Measurements from ENCODE around the gene PTPRN2.

Gene PTPRN2

DNA sequence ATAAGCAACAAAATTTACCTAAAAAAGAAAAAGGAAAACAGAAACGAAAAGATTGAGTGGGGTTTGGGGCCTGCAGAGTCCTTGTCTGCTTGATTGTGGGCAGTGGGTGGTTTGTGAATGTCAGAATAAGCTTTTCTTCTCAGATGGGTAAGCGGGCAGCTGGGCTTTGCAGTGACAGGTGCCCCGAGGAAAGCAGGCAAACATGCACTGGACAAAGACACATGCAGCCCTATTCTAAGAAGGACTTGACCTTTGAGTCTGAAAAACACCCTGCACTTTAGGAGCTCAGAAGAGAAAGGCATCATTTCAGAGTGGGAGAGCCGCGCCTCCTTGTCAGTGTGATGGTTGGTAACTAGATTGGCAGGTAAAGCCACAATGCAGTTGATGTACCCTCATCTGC lies 562.7 kb downstream of the PTPRN2 start:
- Mint-ChIP-seq H3K27ac (no peak overlapping the region), H3K36me3 (ENCODE audit: low read depth) (no peaks in the 10 kb centered on the region), H3K4me3 (no peak overlapping the region), H3K9me3 (no peaks in the 10 kb centered on the region), H3K27me3 (no peaks in the 10 kb centered on the region), H3K4me1 (ENCODE audit: low read depth) (no peaks in the 10 kb centered on the region)

- Mint-ChIP-seq H3K4me1 (ENCODE audit: low read depth) (no peaks in the 10 kb centered on the region), H3K9me3 (no peaks in the 10 kb centered on the region), H3K36me3 (ENCODE audit: low read depth) (no peaks in the 10 kb centered on the region), H3K27me3 (no peaks in the 10 kb centered on the region), H3K4me3 (no peak overlapping the region), H3K27ac (no peak overlapping the region)
These were observed 563.3 kb downstream of the PTPRN2 start for GRCh38 chr7:158024351-158024715.

DNA sequence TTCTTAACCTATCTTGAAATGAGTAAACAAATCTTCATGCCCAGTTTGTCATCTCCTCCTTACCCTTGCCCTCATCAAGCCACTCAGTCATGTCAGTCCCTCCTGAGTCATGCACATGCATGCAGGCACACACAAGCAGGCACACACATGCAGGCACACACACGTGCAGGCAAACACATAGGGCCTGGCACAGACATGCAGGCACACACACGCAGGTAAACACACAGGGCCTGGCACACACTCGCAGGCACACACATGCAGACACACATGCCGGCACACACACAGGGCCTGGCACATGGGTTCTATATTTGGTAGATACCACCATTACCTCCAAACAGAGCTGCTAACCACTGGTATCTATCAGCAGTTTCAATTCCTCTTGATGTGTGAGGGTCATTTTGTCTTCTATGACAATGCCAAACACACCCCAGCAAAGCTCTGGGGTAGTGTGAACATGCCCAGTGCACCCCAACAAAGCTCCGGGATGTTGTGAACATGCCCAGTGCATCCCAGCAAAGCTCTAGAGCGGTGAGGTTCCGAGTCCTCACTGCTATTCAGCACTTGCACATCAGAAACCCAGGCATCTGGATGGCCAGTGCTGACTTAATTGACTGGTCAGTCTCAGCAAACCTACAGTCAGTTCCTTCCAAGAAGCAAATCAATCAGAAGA lies 563.8 kb downstream of the PTPRN2 start:
- Mint-ChIP-seq H3K27me3 (no peaks in the 10 kb centered on the region), H3K4me1 (ENCODE audit: low read depth) (no peaks in the 10 kb centered on the region), H3K9me3 (no peaks in the 10 kb centered on the region), H3K36me3 (ENCODE audit: low read depth) (no peaks in the 10 kb centered on the region), H3K4me3 (no peak overlapping the region), H3K27ac (no peak overlapping the region)

DNA sequence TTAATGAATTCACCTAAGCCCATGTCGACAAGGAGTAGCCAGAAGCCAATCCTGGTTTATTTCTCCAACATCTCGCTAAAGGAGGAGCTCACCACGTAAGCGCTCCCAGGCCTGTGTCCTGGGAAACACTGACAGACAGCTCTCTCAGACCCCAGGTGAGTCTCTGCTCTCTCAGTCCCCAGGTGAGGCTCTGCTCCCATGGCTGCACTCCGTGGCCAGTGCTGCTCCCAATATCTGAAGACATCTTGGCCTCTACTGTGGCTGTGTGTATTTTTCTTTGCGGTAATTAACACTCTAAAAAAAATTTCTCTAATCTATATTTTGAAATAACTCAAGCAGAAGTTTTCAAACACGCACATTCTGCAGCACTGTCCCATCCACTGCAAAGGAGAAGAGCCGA lies 564.5 kb downstream of the PTPRN2 start:
- no peaks in the 10 kb centered on the region for H3K27me3 Mint-ChIP-seq
- H3K27ac Mint-ChIP-seq: no peak overlapping the region
- H3K4me3 Mint-ChIP-seq: no peak overlapping the region
- no peaks in the 10 kb centered on the region for H3K9me3 Mint-ChIP-seq
- H3K4me1 Mint-ChIP-seq (ENCODE audit: low read depth): no peaks in the 10 kb centered on the region
- no peaks in the 10 kb centered on the region for H3K36me3 Mint-ChIP-seq (ENCODE audit: low read depth)

DNA sequence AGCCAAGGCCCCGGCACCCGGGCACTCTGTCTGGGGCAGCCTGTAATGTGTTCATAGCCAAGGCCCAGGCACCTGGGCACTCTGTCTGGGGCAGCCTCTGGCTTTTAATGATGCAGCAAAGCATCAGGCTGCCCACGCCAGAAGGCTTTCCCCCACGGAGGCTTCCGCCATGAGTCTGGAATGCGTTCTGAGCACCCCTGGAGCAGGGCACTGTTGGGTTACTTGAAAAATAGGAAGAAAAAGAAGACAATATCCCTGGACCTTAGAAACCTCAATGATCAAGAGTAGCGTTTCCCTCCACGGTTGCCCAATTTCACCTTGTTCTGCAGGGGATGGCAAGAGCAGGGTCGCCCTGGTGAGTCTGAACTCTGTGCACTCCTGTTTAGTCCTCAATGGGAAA lies 565.0 kb downstream of the PTPRN2 start:
- no peaks in the 10 kb centered on the region for H3K4me1 Mint-ChIP-seq (ENCODE audit: low read depth)

DNA sequence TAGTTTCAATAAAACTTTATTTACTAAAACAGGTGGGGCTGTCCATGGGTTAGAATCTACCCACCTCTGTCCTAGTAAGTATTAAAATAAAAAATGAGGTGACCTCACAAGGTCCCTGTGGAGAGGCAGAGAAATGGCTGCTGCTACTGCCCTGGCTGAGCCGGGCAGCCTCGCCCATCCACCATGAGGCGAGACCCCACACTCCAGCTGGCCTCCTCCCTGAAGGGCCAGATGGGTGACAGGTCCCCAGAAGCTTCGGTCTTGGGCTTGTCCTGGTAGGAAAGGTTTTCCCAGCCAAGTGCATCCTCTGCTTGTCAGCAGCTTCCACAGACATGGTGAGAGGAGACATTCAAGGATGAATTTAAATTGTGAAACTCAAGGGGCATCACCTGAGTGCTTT lies 565.8 kb downstream of the PTPRN2 start:
- no peaks in the 10 kb centered on the region for H3K27me3 Mint-ChIP-seq

More for the DNA sequence above, 565.0 kb downstream of the PTPRN2 start:
- Mint-ChIP-seq H3K4me3 (no peak overlapping the region), H3K27me3 (no peaks in the 10 kb centered on the region), H3K36me3 (ENCODE audit: low read depth) (no peaks in the 10 kb centered on the region), H3K27ac (no peak overlapping the region), H3K9me3 (no peaks in the 10 kb centered on the region)

DNA sequence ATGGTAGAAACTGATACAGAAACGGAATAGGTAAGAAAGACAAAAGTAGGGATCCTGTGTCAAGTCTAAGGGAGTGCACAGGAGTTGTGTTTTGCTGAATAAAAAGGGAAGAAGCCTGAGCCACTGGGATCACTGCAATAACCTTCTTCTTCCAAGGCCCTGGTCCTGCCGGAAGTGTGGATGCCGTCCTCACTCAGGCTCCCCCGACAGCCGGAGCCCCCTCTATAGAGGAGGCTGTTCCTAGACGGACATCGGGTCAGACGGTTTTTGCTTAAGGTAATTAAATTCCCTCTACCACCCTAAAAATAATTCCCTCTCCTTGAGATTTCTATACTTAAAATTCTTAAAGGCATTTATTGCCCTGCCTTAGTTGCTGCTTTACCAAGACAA lies 566.9 kb downstream of the PTPRN2 start:
- Mint-ChIP-seq H3K9me3 (no peaks in the 10 kb centered on the region), H3K27ac (no peak overlapping the region), H3K4me3 (no peak overlapping the region), H3K27me3 (no peaks in the 10 kb centered on the region), H3K4me1 (ENCODE audit: low read depth) (no peaks in the 10 kb centered on the region), H3K36me3 (ENCODE audit: low read depth) (no peaks in the 10 kb centered on the region)

More for the DNA sequence above, 565.8 kb downstream of the PTPRN2 start:
- no peak overlapping the region for H3K27ac Mint-ChIP-seq
- no peaks in the 10 kb centered on the region for H3K9me3 Mint-ChIP-seq
- H3K4me3 Mint-ChIP-seq: no peak overlapping the region
- no peaks in the 10 kb centered on the region for H3K4me1 Mint-ChIP-seq (ENCODE audit: low read depth)
- H3K36me3 Mint-ChIP-seq (ENCODE audit: low read depth): no peaks in the 10 kb centered on the region

GRCh38 chr7:158019726-158020705 lies 567.6 kb downstream of the PTPRN2 start:
- Mint-ChIP-seq H3K4me3 (no peak overlapping the region), H3K4me1 (ENCODE audit: low read depth) (no peaks in the 10 kb centered on the region), H3K9me3 (no peaks in the 10 kb centered on the region), H3K27me3 (no peaks in the 10 kb centered on the region), H3K36me3 (ENCODE audit: low read depth) (no peaks in the 10 kb centered on the region), H3K27ac (no peak overlapping the region)

DNA sequence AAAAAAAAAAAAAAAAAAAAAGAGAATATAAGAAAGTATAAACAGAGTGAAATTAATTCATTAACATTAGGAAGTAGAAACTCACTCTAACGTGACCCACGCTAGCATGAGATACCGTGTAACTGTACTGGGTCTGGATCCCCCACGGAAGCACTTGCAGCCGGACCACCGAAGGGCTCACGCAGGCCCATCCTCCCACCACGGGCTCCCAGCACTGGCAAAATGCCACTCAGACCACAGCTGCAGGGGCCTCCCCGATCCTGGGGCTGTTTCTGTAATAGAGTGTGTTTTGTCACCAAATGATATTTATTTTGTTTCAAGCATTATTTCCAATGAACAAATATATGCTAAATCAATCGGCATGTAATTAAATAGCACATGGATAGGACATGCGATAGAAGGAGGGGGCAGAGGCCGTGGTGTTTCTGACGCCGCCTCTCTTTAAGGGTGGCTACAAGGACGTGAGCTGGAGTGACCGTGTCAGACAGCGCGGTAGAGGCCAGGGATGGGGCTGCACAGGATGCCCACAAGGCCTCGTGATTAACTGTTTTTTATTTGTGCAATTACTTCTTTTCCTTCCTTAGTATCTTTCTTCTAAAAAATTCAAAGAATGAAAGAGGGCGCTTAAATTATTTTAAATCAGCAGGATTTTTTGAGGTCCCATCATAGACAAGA lies 568.5 kb downstream of the PTPRN2 start:
- no peaks in the 10 kb centered on the region for H3K4me1 Mint-ChIP-seq (ENCODE audit: low read depth)
- no peak overlapping the region for H3K4me3 Mint-ChIP-seq
- H3K9me3 Mint-ChIP-seq: no peaks in the 10 kb centered on the region
- H3K27me3 Mint-ChIP-seq: no peaks in the 10 kb centered on the region
- H3K27ac Mint-ChIP-seq: no peak overlapping the region
- H3K36me3 Mint-ChIP-seq (ENCODE audit: low read depth): no peaks in the 10 kb centered on the region

GRCh38 chr7:158018098-158018762 lies 569.4 kb downstream of the PTPRN2 start:
- Mint-ChIP-seq H3K36me3 (ENCODE audit: low read depth) (no peaks in the 10 kb centered on the region), H3K27ac (no peak overlapping the region), H3K4me1 (ENCODE audit: low read depth) (no peaks in the 10 kb centered on the region), H3K4me3 (no peak overlapping the region), H3K27me3 (no peaks in the 10 kb centered on the region), H3K9me3 (no peaks in the 10 kb centered on the region)

DNA sequence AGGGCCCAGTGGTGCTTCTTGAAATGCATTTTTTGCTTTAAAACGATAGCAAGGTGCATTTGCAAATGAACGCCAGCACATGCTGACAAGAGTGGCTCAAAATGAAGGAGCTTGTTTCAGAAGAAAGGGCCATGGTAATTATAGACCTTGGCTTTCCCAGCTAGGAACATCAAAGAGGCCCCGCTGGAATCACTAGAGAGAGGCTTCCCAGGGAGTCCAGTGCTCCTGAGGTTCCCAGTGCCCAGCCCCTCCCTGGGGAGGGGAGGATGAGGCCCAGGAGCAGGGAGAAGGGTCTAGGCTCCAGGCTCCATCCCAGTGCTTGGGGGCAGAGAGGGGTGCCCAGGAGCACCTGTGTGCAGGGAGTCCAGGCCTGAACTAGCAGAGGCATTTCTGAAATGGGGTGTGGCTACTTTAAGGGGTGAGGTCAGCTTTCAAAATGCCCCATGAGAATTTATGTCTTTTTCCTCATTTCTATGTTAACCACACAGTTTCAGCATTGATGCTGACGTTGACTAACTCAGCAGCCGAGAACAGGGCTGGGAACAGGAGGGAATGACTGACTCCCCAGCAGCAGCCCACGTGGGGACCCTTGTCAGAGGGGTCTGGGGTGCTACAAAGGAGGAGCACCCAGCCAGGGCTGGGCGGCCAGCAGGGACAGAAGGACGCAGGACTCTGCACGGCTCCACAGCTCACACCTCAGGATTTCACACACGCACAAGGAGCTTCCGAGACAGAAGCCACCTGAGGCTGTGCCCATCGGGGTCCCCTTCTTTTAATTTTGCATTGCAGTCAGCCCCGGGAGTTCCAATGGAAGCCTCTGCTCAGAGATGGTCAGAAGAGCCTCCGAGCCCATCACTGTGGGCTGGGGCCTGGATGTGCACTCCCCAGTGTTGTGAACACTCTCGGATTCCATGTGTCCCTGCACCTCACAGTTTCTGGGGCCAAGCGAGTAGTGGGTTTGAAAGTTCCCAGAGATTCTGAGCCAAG lies 570.2 kb downstream of the PTPRN2 start:
- H3K27ac Mint-ChIP-seq: no peak overlapping the region
- H3K36me3 Mint-ChIP-seq (ENCODE audit: low read depth): no peaks in the 10 kb centered on the region
- no peak overlapping the region for H3K4me3 Mint-ChIP-seq

DNA sequence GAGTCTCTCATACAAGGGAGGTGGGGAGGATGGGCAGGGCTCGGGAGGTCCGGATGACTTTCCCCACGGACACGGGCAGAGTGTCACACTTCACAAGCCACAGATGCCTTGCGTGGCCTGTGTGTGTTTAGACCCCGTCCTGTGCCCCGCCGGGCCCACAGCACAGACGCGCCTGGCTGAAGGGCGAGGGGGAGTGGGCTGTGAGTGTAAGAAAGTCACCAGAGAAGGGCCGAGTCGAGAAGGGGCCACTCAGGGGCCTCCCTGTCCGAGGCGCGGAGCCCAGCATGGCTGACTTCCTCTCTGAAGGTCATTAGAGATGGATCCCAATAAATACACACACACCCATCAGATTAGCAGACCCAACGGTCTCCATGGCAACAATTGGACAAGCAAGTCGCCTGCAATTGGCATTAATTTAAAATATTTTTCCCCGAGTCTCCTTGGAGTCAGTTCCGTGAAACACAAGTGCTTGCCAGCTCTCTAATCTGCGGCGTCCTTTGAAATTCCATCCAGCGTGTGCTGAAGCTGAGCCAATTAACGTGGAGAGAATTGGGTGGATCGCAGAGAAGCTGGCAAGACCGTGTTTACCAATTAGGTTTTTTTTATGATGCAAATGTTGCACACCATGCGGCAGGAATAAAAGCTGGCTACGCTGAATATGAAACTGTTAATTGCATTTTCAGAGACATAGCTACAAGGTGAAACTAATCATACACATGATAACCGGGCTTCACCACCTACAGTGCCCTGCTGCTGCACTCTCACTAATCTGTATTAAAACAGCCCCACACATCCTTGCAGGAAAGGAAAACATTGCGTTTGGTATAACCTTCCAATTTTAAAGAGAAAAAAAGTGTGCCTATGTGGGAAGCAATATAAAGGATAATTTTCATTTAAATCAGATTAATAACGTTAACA lies 571.2 kb downstream of the PTPRN2 start:
- no peaks in the 10 kb centered on the region for H3K36me3 Mint-ChIP-seq (ENCODE audit: low read depth)
- H3K27me3 Mint-ChIP-seq: no peaks in the 10 kb centered on the region
- no peaks in the 10 kb centered on the region for H3K9me3 Mint-ChIP-seq
- peaks cover 4% of the 10 kb centered on the region for H3K4me1 Mint-ChIP-seq (ENCODE audit: low read depth)
- no peak overlapping the region for H3K4me3 Mint-ChIP-seq
- no peak overlapping the region for H3K27ac Mint-ChIP-seq

More for the DNA sequence above, 570.2 kb downstream of the PTPRN2 start:
- H3K27me3 Mint-ChIP-seq: no peaks in the 10 kb centered on the region
- no peaks in the 10 kb centered on the region for H3K9me3 Mint-ChIP-seq
- no peaks in the 10 kb centered on the region for H3K4me1 Mint-ChIP-seq (ENCODE audit: low read depth)
